Measurements from ENCODE around the gene S100A2.
A peak's percentile ranks its signal among the peaks of the same experiment; 100 is the strongest.

Gene S100A2

DNA sequence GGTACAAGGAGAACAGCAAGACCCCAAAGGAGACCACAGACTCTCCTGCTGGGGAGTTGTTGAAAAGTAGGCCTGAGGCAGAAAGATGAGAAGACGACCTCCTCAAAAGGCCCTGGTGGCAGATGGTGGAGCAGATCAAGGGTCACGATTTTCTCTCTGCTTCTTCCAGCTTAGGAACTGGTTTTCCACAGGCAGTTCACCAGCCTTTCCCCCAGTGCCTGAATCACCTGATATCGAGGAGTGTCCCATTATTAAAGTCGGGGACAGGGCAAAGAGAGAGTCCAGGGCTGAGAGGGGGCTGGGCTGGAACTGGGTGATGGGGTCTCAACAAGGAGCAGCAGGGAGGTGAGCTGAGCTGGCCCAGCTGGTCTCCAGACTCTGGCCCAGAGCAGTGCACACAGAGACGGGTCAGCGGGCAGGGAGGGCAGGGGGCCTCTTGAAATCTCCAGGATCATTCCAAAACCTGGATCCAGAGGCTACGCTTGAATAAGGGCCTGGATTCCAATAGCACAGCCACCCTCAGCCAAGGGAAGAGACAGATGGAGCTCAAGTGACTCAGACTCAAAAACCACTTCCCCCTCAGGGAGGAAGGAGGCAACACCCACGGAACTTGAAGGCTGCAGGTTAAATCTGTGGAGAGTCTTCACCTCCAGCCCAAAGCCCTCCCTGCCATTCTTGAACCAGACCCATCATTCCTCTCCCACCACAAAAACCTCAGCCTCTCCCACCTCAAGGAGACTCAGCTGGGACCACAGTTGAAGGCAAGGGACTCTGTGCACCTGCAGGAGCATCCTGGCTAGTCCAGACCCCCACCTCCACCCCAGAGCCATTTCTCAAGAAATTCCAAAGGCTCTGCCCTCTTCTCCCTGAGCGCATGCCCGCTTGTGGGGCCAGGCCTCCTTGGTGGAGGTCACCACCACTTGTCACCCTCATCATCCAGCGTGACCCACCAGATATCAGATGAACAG, 25.0 kb downstream of the S100A2 start, which contains the start of gene S100A5:
S100A5 (minus strand) TSS at position 541 of the 968 bp plus-strand sequence. CDS start 743 bp downstream, outside the sequence.
- no peak within 1 kb of the TSS for H3K4me3 ChIP-seq (replicated peaks; ENCODE audit: low read depth, low read length)
- DNase-seq (ENCODE audit: low read depth), result no peak
- TF ChIP-seq, protein P1, sequence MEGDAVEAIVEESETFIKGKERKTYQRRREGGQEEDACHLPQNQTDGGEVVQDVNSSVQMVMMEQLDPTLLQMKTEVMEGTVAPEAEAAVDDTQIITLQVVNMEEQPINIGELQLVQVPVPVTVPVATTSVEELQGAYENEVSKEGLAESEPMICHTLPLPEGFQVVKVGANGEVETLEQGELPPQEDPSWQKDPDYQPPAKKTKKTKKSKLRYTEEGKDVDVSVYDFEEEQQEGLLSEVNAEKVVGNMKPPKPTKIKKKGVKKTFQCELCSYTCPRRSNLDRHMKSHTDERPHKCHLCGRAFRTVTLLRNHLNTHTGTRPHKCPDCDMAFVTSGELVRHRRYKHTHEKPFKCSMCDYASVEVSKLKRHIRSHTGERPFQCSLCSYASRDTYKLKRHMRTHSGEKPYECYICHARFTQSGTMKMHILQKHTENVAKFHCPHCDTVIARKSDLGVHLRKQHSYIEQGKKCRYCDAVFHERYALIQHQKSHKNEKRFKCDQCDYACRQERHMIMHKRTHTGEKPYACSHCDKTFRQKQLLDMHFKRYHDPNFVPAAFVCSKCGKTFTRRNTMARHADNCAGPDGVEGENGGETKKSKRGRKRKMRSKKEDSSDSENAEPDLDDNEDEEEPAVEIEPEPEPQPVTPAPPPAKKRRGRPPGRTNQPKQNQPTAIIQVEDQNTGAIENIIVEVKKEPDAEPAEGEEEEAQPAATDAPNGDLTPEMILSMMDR (IDR thresholded peaks at IDR 0.05; ENCODE audit: low read length, missing control alignments), result no peak

DNA sequence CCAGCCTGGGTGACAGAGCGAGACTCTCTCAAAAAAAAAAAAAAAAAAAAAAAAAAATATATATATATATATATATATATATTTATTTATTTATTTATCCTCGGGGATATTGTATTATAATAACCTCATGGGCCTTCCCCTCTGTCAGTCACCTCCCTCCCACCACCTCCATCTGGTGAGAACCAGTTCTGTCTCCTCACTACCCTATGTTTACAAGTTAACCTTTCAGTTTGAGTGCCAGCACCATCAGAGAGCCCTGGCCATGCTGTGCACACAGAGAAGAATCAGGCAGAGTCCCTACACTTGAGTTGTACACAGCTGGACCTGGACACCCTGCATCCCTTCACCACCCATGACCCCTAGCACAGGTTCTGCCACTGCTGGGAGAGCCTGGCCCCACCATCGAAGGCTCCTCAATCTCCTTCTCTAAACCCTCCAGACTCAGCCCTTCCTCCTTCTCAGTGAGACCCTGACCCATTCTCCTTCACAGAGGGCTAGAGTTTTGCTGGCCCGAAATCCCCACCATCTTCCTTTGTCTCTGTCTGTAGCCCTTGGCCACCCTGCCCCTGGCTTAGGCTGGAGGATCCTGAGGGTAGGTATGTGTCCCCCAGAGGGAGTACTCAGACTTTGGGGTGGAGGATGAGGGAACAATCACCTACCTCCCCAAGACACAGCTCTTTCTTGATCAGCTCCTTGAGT, 26.1 kb downstream of the S100A2 start:
- TF ChIP-seq, protein P1 (IDR thresholded peaks at IDR 0.05; ENCODE audit: low read length, missing control alignments), result no peak
- no peak for DNase-seq (ENCODE audit: low read depth)
- no peak overlapping the region for H3K4me3 ChIP-seq (replicated peaks; ENCODE audit: low read depth, low read length)

DNA sequence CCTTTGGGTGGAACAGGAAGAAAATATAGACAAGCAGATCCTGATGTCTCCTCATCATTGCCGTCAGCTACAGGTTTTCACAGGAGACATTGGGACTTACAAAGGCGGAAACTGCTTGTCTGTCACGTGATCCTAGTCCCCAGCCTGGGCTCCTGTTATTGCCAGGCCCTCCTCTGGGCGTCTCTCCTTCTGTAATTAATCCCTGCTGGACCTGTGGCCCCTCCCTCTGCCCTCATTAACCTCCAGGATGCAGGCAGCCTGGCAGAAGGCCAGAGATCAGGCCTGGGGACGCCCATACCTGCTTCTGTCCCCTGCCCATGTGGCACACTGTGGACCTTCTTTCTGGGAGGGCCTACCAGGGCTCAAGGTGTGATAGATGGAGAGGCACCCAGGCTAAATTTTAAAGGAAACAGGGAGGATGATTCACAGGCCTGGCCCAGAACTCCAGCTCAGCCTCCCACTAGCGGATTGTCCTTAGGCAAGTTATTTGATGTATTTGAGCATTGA, 27.3 kb downstream of the S100A2 start:
- no peak overlapping the region for H3K4me3 ChIP-seq (replicated peaks; ENCODE audit: low read depth, low read length)
- DNase-seq (ENCODE audit: low read depth), result no peak
- TF ChIP-seq, protein P1 (IDR thresholded peaks at IDR 0.05; ENCODE audit: low read length, missing control alignments), result no peak

DNA sequence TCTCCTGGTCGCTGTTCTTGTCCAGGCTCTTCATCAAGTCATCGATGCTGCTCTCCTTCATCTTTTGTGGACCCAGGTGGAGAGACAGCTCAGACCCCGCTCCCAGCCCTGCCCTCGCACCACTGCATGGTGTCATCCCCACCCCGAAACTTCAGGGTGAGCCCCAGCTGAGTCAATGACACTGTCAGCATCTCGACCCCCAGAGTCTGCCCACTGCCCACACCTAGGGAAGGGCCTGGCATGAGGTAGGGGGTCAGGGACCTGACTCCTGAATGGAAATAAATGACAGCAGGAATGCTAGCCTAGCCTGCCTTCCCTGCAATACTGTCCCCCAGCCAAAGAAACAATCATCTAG, 28.3 kb downstream of the S100A2 start:
- TF ChIP-seq, protein P1 (IDR thresholded peaks at IDR 0.05; ENCODE audit: low read length, missing control alignments), result no peak
- H3K4me3 ChIP-seq (replicated peaks; ENCODE audit: low read depth, low read length), result no peak overlapping the region
- no peak for DNase-seq (ENCODE audit: low read depth)

DNA sequence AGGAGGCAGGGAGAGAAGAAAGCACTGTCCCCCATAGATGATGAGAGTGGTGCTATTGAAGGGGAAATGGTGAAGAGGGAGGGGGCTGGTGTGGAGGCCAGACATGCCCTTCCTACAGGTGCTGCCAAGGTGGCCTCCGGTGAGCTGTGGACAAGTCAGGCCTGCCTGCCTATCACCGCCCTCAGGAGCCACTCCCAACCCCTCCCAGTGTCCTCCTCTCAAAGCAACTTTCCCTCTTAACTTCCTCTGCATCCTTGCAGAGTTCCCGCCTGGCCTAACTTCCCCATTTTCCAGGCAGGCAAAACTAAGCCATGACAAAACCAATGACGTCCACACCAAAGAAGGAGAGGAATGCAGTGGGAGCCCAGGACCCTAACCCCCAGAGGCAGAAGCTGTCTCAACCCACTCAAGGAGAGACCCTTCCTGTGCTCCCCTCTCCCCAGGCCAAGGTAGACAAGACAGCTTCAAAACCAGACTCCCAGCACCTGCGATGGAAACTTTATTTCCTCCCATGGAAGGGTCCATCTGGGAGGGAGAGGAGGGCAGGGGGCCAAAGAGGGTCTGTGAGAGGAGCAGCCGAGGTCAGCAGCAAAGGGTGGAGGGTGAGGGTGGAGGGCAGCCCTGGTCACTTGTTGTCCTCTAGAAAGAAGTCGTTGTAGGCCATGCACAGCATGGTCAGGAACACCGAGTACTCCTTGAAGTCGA, 28.8 kb downstream of the S100A2 start:
- DNase-seq (ENCODE audit: low read depth), result no peak
- TF ChIP-seq, protein P1 (IDR thresholded peaks at IDR 0.05; ENCODE audit: low read length, missing control alignments), result no peak
- peak overlapping the region; percentile 67 for H3K4me3 ChIP-seq (replicated peaks; ENCODE audit: low read depth, low read length)

DNA sequence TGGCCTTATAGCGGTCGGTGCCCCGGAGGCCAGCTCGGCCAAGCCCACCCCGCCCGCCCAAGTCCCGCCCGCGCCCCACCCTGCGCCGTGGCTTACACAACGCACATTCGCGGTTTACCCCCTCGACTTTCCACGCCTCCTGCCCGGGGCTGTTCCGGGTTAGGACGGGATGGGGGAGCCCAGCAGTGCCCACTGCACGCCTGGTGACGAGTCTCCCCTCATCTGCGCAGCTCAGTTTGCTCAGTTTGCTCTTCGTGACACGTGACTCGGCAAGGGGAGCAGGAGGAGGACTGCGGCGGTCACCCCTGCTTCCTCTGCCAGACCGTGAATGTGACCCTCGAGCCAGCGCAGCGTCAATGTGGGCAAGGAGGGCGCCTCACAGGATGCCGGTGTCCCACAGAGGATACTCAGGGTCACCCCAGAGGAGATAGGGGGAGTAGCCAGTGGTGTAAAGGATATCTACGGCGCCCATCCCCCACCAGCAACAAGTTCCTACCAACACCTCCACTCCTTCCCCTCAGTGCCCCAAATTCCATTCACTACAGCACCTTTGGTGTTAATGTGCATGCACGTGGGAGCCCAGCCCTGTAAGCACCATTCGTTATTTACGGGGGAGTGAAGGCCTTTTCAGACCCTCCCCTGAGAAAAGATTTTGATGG, 29.5 kb downstream of the S100A2 start:
- peak; percentile 84 for DNase-seq (ENCODE audit: low read depth)
- peak overlapping the region; percentile 67 for H3K4me3 ChIP-seq (replicated peaks; ENCODE audit: low read depth, low read length)
- TF ChIP-seq, protein P1 (IDR thresholded peaks at IDR 0.05; ENCODE audit: low read length, missing control alignments), result no peak
